ENCODE measurements around the gene UQCR10. TPM values are rescaled to one million over a fixed set of nuclear protein-coding genes. Genes with fewer than 3 reads are reported as not detected.

Gene UQCR10
- total RNA-seq, 1 donor from 2014 or later, result 42.4 TPM

GRCh38 chr22:29816980-29817379 is 49.8 kb downstream of the UQCR10 start:
- peak; percentile 32 for FAIRE-seq

GRCh38 chr22:29817724-29818123 is 50.6 kb downstream of the UQCR10 start:
- no peak for TF ChIP-seq CTCF (IDR thresholded peaks at IDR 0.05; ENCODE audit: insufficient read depth, low read length, severe bottlenecking)
- Histone ChIP-seq H3K4me3 (ENCODE audit: low read depth, low read length) (no peak overlapping the region), H3K36me3 (ENCODE audit: control insufficient read depth, insufficient read depth, low read length) (peaks cover 7% of the 10 kb centered on the region), H3K27me3 (ENCODE audit: control insufficient read depth, insufficient read depth, low read length) (no peaks in the 10 kb centered on the region)
- FAIRE-seq (no peak), DNase-seq (ENCODE audit: low read depth) (no peak)

More at GRCh38 chr22:29816980-29817379, 49.8 kb downstream of the UQCR10 start:
- Histone ChIP-seq H3K4me3 (ENCODE audit: low read depth, low read length) (no peak overlapping the region), H3K27me3 (ENCODE audit: control insufficient read depth, insufficient read depth, low read length) (no peaks in the 10 kb centered on the region), H3K36me3 (ENCODE audit: control insufficient read depth, insufficient read depth, low read length) (peaks cover 9% of the 10 kb centered on the region)
- peak; percentile 64 for DNase-seq (ENCODE audit: low read depth)
- no peak for TF ChIP-seq CTCF (IDR thresholded peaks at IDR 0.05; ENCODE audit: insufficient read depth, low read length, severe bottlenecking)

GRCh38 chr22:29819501-29819900 is 52.3 kb downstream of the UQCR10 start:
- DNase-seq (ENCODE audit: low read depth) (no peak), FAIRE-seq (no peak)
- H3K36me3 ChIP-seq (ENCODE audit: control insufficient read depth, insufficient read depth, low read length), result peaks cover 7% of the 10 kb centered on the region
- TF ChIP-seq CTCF (IDR thresholded peaks at IDR 0.05; ENCODE audit: insufficient read depth, low read length, severe bottlenecking), result no peak
- no peaks in the 10 kb centered on the region for H3K27me3 ChIP-seq (ENCODE audit: control insufficient read depth, insufficient read depth, low read length)
- no peak overlapping the region for H3K4me3 ChIP-seq (ENCODE audit: low read depth, low read length)

Other genes with a start within 250 kb of the UQCR10 start
- 43.2 and 44.0 TPM in 2 replicates for gene THOC5, start 213.6 kb upstream of the UQCR10 start, total RNA-seq
- gene NIPSNAP1, start 186.3 kb upstream of the UQCR10 start, total RNA-seq, result 19.7 and 20.4 TPM in 2 replicates
- 23.6 and 28.4 TPM in 2 replicates for gene NF2, start 163.7 kb upstream of the UQCR10 start, total RNA-seq
- gene CABP7, start 47.4 kb upstream of the UQCR10 start, total RNA-seq, result not detected in 2 replicates
- gene ZMAT5, start 362 bp upstream of the UQCR10 start, total RNA-seq, result 24.2 and 24.7 TPM in 2 replicates
- 26.1 and 35.1 TPM in 2 replicates for gene ASCC2, start 70.9 kb downstream of the UQCR10 start, total RNA-seq
- gene MTMR3, start 115.8 kb downstream of the UQCR10 start, total RNA-seq, result 30.3 and 32.3 TPM in 2 replicates

All from bronchial epithelial cell (primary cell).